Measurements from ENCODE around the gene SDHB. TPM values are rescaled to one million over a fixed set of nuclear protein-coding genes. Genes with fewer than 3 reads are reported as not detected.

SDHB gene
- polyA plus RNA-seq, 1 of the 3 experiments (the other 2 are of a cell fraction), result 128 TPM

DNA sequence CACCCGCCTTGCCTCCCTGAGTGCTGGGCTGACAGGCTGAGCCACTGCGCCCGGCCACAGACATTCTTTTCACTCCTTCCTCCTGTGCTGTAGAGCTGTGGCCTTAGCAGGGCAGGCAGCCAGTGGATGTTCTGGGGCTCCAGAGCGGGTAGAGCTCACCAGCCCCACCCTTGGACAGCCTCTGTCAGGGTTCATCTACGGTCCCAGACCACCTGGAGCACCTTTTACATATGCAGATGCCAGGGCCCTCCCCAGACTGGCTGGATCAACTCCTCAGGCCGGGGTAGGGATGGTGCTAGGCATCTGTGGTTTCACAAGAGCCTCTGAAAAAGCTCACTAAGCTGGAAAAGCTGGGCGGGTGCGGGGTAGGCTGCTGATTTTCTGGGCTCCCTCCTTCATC lies 46.7 kb downstream of the SDHB start:
- Histone ChIP-seq H3K79me2 (ENCODE audit: insufficient read depth) (peaks cover 24% of the 10 kb centered on the region), H3K36me3 (replicated peaks in 1 of 2; ENCODE audit: control insufficient read depth in 1 of 2, insufficient read depth in 2 of 2, low read length in 1 of 2) (peaks cover 3 to 16% of the 10 kb centered on the region in 2 experiments), H2AFZ (ENCODE audit: low read depth) (no peak overlapping the region), H3K4me3 (ENCODE audit: low read depth in 2 of 2, low read length in 1 of 2) (no peak overlapping the region), H3K4me1 (ENCODE audit: control insufficient read depth in 1 of 2, insufficient read depth in 2 of 2, low read depth in 1 of 2, low read length in 1 of 2) (peaks cover 16 to 21% of the 10 kb centered on the region in 2 experiments; a peak in 2 of 4 replicates), H3F3A (replicated peaks; ENCODE audit: insufficient read depth) (peaks cover 19% of the 10 kb centered on the region), H4K20me1 (ENCODE audit: insufficient read depth) (peaks cover 35% of the 10 kb centered on the region), H3K9me3 (no peaks in the 10 kb centered on the region), H3K9me2 (no peaks in the 10 kb centered on the region), H3K27me3 (ENCODE audit: insufficient read depth) (no peaks in the 10 kb centered on the region), H3K4me2 (no peak overlapping the region), H3K9ac (no peak overlapping the region), H3K27ac (ENCODE audit: low read depth in 2 of 2, low read length in 1 of 2) (no peak overlapping the region)
- ChIA-PET CTCF (interaction anchor here (1.0 to 2.2 kb wide), 4 partner anchors 20 to 55 kb away, joined by 3 to 9 read pairs (median 4); no protein-coding TSS in a partner anchor), POLR2A (interaction anchor here (1.0 to 1.5 kb wide), 2 partner anchors 20 to 29 kb away, joined by 3 to 4 read pairs; no protein-coding TSS in a partner anchor)
- WGBS (ENCODE audit: low lambda C conversion rate), result 100% methylated on average over 3 of the region's 8 CpGs
- DNase-seq, result peak; percentile 12
- no peak for TF ChIP-seq SIN3A (IDR thresholded peaks at IDR 0.05; ENCODE audit: borderline replicate concordance, low read depth, low read length)

DNA sequence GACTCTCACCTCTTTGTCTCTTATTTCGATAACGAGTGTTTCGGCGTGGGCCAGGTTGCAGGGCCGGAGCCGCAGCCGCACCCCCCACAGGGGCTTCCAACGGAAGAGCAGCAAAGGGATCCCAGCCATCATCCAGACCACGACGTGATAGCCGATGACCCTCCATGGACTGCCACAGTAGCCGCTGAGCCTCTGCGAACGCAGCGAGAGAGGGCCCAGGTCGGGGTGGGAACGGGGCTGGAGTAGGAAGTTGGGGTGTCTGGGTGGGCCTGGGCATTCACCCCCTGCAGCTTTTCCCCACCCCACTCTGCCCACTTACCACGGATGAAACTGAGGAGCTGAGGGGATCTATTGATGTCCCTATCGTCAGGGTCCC lies 48.5 kb downstream of the SDHB start:
- Histone ChIP-seq H3K27ac (ENCODE audit: low read depth in 2 of 2, low read length in 1 of 2) (no peak overlapping the region), H3K4me3 (ENCODE audit: low read depth in 2 of 2, low read length in 1 of 2) (no peak overlapping the region), H4K20me1 (ENCODE audit: insufficient read depth) (peaks cover 34% of the 10 kb centered on the region), H2AFZ (ENCODE audit: low read depth) (no peak overlapping the region), H3K4me1 (ENCODE audit: control insufficient read depth in 1 of 2, insufficient read depth in 2 of 2, low read depth in 1 of 2, low read length in 1 of 2) (peaks cover 7 to 10% of the 10 kb centered on the region in 2 experiments; a peak in 2 of 4 replicates), H3K9ac (no peak overlapping the region), H3F3A (replicated peaks; ENCODE audit: insufficient read depth) (peaks cover 21% of the 10 kb centered on the region), H3K79me2 (ENCODE audit: insufficient read depth) (peaks cover 14% of the 10 kb centered on the region), H3K9me2 (no peaks in the 10 kb centered on the region), H3K36me3 (replicated peaks in 1 of 2; ENCODE audit: control insufficient read depth in 1 of 2, insufficient read depth in 2 of 2, low read length in 1 of 2) (peaks cover 3 to 24% of the 10 kb centered on the region in 2 experiments), H3K4me2 (no peak overlapping the region), H3K27me3 (ENCODE audit: insufficient read depth) (no peaks in the 10 kb centered on the region), H3K9me3 (no peaks in the 10 kb centered on the region)
- 96% methylated on average over 19 of the region's 19 CpGs for WGBS (ENCODE audit: low lambda C conversion rate)
- ChIA-PET POLR2A (interaction anchor here (1.5 kb wide), 1 partner anchor 18 kb away, joined by 3 read pairs; no protein-coding TSS in a partner anchor), CTCF (interaction anchor here (1.1 to 1.9 kb wide), 2 partner anchors 19 to 44 kb away, joined by 3 to 6 read pairs; no protein-coding TSS in a partner anchor)
- DNase-seq, result no peak
- TF ChIP-seq ELF1 (IDR thresholded peaks at IDR 0.05) (no peak), FOSL2 (IDR thresholded peaks at IDR 0.05; ENCODE audit: borderline replicate concordance, low read depth) (no peak), RCOR1 (IDR thresholded peaks at IDR 0.05; ENCODE audit: low read length) (no peak), EZH2phosphoT487 (IDR thresholded peaks at IDR 0.05; ENCODE audit: borderline replicate concordance, low read depth) (no peak)
- TF ChIP-seq, protein P1, sequence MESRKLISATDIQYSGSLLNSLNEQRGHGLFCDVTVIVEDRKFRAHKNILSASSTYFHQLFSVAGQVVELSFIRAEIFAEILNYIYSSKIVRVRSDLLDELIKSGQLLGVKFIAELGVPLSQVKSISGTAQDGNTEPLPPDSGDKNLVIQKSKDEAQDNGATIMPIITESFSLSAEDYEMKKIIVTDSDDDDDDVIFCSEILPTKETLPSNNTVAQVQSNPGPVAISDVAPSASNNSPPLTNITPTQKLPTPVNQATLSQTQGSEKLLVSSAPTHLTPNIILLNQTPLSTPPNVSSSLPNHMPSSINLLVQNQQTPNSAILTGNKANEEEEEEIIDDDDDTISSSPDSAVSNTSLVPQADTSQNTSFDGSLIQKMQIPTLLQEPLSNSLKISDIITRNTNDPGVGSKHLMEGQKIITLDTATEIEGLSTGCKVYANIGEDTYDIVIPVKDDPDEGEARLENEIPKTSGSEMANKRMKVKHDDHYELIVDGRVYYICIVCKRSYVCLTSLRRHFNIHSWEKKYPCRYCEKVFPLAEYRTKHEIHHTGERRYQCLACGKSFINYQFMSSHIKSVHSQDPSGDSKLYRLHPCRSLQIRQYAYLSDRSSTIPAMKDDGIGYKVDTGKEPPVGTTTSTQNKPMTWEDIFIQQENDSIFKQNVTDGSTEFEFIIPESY (IDR thresholded peaks at IDR 0.05; ENCODE audit: borderline replicate concordance, low read depth), result no peak
